Stimulated activated CD8-positive, alpha-beta memory T cell treated with anti-CD3 and anti-CD28 coated beads, Interleukin-4, amount 100 ng/mL, for 4 hours (primary cell): ENCODE data around the gene EIPR1.
"Not testable (repeated sequence)": the region's sequence is repeated elsewhere in the genome, so short reads cannot be mapped to it uniquely, and the experiment has no call there.

Source experiments
- DNase-seq, 2 donors: peaks; one replicate each; pipeline ENCODE4 v3.0.0-alpha.2; 2020; ENCODE audit warnings: low read depth in 2 of 2, low spot score in 1 of 2

Gene EIPR1

GRCh38 chr2:3198671-3199192 lies 178.9 kb downstream of the EIPR1 start:
- DNase-seq: not testable (repeated sequence)

- no peak for DNase-seq
These were observed 179.5 kb downstream of the EIPR1 start for GRCh38 chr2:3198119-3198518.

GRCh38 chr2:3197308-3197707 lies 180.3 kb downstream of the EIPR1 start:
- DNase-seq: no peak

- DNase-seq: no peak
These were observed 180.9 kb downstream of the EIPR1 start for GRCh38 chr2:3196716-3197115.

- no peak for DNase-seq
These were observed 181.8 kb downstream of the EIPR1 start for GRCh38 chr2:3195641-3196476.

- DNase-seq: no peak
These were observed 182.8 kb downstream of the EIPR1 start for GRCh38 chr2:3194828-3195227.

GRCh38 chr2:3193443-3194330 lies 183.9 kb downstream of the EIPR1 start:
- DNase-seq: no peak

- no peak for DNase-seq
These were observed 184.7 kb downstream of the EIPR1 start for GRCh38 chr2:3192920-3193319.

GRCh38 chr2:3192281-3192818 lies 185.3 kb downstream of the EIPR1 start:
- DNase-seq: no peak

- DNase-seq: no peak
These were observed 187.7 kb downstream of the EIPR1 start for GRCh38 chr2:3189961-3190360.

GRCh38 chr2:3189076-3189591 lies 188.5 kb downstream of the EIPR1 start:
- DNase-seq: no peak

- DNase-seq: no peak
These were observed 189.1 kb downstream of the EIPR1 start for GRCh38 chr2:3188405-3188946.

- no peak for DNase-seq
These were observed 190.2 kb downstream of the EIPR1 start for GRCh38 chr2:3187467-3187866.

- DNase-seq: no peak
These were observed 190.9 kb downstream of the EIPR1 start for GRCh38 chr2:3186766-3187165.

- no peak for DNase-seq
These were observed 191.7 kb downstream of the EIPR1 start for GRCh38 chr2:3185910-3186309.

GRCh38 chr2:3185256-3185655 lies 192.4 kb downstream of the EIPR1 start:
- DNase-seq: no peak

GRCh38 chr2:3184167-3184566 lies 193.5 kb downstream of the EIPR1 start:
- no peak for DNase-seq

GRCh38 chr2:3183766-3184165 lies 193.9 kb downstream of the EIPR1 start:
- no peak for DNase-seq

GRCh38 chr2:3182848-3183247 lies 194.8 kb downstream of the EIPR1 start:
- DNase-seq: no peak

GRCh38 chr2:3181416-3182010 lies 196.1 kb downstream of the EIPR1 start:
- no peak for DNase-seq

- not testable (repeated sequence) for DNase-seq
These were observed 196.8 kb downstream of the EIPR1 start for GRCh38 chr2:3180909-3181221.
